SK-N-SH treated with all-trans-retinoic acid at 6 μM for 48 hours (cell line): ENCODE measurements around the gene STXBP5.

Experiments used
- ATAC-seq: fragments of 200-7000 bp; cut with Tn5 transposase; 3 replicates; pipeline ENCODE4 v1.9.1; 2020; ENCODE audit warnings: mild to moderate bottlenecking, moderate library complexity
- ARNTL ChIP-seq: fragments of 450-650 bp; formaldehyde crosslinking; IDR thresholded peaks from 2 replicates; pipeline ENCODE4 v1.5.0; 2020; ENCODE audit warnings: low read depth, mild to moderate bottlenecking, moderate library complexity, borderline replicate concordance
- CSDC2 ChIP-seq: fragments of 250-450 bp; sonication (Bioruptor Pico); IDR thresholded peaks from 2 replicates; pipeline ENCODE4 v1.5.0; 2020; ENCODE audit warnings: mild to moderate bottlenecking, moderate library complexity
- ESRRG ChIP-seq: fragments of 250-450 bp; sonication (Bioruptor Pico); IDR thresholded peaks from 2 replicates; pipeline ENCODE4 v1.6.1; 2021; ENCODE audit warnings: mild to moderate bottlenecking
- GLIS3 ChIP-seq: fragments of 250-450 bp; sonication (Bioruptor Pico); IDR thresholded peaks from 2 replicates; pipeline ENCODE4 v1.5.0; 2020; ENCODE audit warnings: mild to moderate bottlenecking, moderate library complexity
- ISL1 ChIP-seq: fragments of 250-450 bp; sonication (Bioruptor Pico); IDR thresholded peaks from 2 replicates; pipeline ENCODE4 v2.1.2; 2022; ENCODE audit warnings: mild to moderate bottlenecking, moderate library complexity
- OSR1 ChIP-seq: fragments of 250-450 bp; sonication (Bioruptor Pico); IDR thresholded peaks from 2 replicates; pipeline ENCODE4 v1.8.0; 2022; ENCODE audit warnings: moderate library complexity, mild to moderate bottlenecking, inconsistent platforms
- RARB ChIP-seq: fragments of 250-450 bp; sonication (Bioruptor Pico); IDR thresholded peaks from 2 replicates; pipeline ENCODE4 v1.8.0; 2021; ENCODE audit warnings: mild to moderate bottlenecking, moderate library complexity
- SNAI2 ChIP-seq: fragments of 250-450 bp; sonication (Bioruptor Pico); IDR thresholded peaks from 2 replicates; pipeline ENCODE4 v1.5.0; 2020; ENCODE audit warnings: mild to moderate bottlenecking, moderate library complexity
- TCF4 ChIP-seq: fragments of 250-450 bp; sonication (Bioruptor Pico); IDR thresholded peaks from 2 replicates; pipeline ENCODE4 v1.8.0; 2021; ENCODE audit warnings: mild to moderate bottlenecking, moderate library complexity, borderline replicate concordance
- TOX ChIP-seq: fragments of 250-450 bp; sonication (Bioruptor Pico); IDR thresholded peaks from 2 replicates; pipeline ENCODE4 v1.8.0; 2021; ENCODE audit warnings: mild to moderate bottlenecking, moderate library complexity, borderline replicate concordance
- ZFP3 ChIP-seq: fragments of 250-450 bp; sonication (Bioruptor Pico); IDR thresholded peaks from 2 replicates; pipeline ENCODE4 v1.5.0; 2020; ENCODE audit warnings: mild to moderate bottlenecking, moderate library complexity
- ZFP30 ChIP-seq: fragments of 450-650 bp; formaldehyde crosslinking; IDR thresholded peaks from 2 replicates; pipeline ENCODE4 v1.5.0; 2022; ENCODE audit warnings: mild to moderate bottlenecking, moderate library complexity
- ZNF565 ChIP-seq: fragments of 450-650 bp; formaldehyde crosslinking; conservative IDR thresholded peaks from 2 replicates; pipeline ENCODE4 v1.5.0; 2020; ENCODE audit warnings: low read depth, mild to moderate bottlenecking, moderate library complexity
- ZNF70 ChIP-seq: fragments of 450-650 bp; formaldehyde crosslinking; IDR thresholded peaks from 2 replicates; pipeline ENCODE4 v1.5.0; 2020; ENCODE audit warnings: mild to moderate bottlenecking, moderate library complexity
- TF ChIP-seq, protein P1 (sequence below): fragments of 250-450 bp; sonication (Bioruptor Pico); IDR thresholded peaks from 2 replicates; pipeline ENCODE4 v1.5.1; 2021; ENCODE audit warnings: mild to moderate bottlenecking, moderate library complexity
- TF ChIP-seq, protein P2 (sequence below): fragments of 250-450 bp; sonication (Bioruptor Pico); IDR thresholded peaks from 2 replicates; pipeline ENCODE4 v1.5.0; 2020; ENCODE audit warnings: mild to moderate bottlenecking, moderate library complexity
- TF ChIP-seq, protein P3 (sequence below): fragments of 250-450 bp; sonication (Bioruptor Pico); IDR thresholded peaks from 2 replicates; pipeline ENCODE4 v1.8.0; 2021; ENCODE audit warnings: low read depth, mild to moderate bottlenecking, moderate library complexity, borderline replicate concordance
- TF ChIP-seq, protein P4 (sequence below): fragments of 250-450 bp; sonication (Bioruptor Pico); IDR thresholded peaks from 2 replicates; pipeline ENCODE4 v1.8.0; 2020; ENCODE audit warnings: mild to moderate bottlenecking, moderate library complexity, borderline replicate concordance
- TF ChIP-seq, protein P5 (sequence below): fragments of 250-450 bp; sonication (Bioruptor Pico); IDR thresholded peaks from 2 replicates; pipeline ENCODE4 v1.5.1; 2020; ENCODE audit warnings: low read depth, mild to moderate bottlenecking, moderate library complexity

The STXBP5 gene

DNA sequence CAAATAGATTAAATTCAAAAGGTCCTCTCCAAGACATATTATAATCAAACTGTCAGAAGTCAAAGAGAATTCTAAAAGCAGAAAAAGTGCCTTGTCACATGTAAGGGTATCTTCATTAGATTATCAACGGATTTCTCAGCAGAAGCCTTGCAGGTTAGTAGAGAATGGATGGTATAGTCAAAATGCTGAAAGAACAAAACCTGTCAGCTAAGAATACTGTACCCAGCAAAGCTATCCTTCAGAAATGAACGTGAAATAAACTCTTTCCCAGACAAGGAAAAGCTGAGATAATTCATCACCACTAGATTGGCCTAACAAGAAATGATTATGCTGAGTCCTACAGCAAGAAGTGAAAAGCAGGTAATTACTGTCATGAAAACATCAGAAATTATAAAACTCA is 92.9 kb downstream of the STXBP5 start:
- no peak for ATAC-seq
- TF ChIP-seq CSDC2 (CRISPR knock-in tag) (no peak), ESRRG (CRISPR knock-in tag) (no peak), TCF4 (CRISPR knock-in tag) (no peak), GLIS3 (CRISPR knock-in tag) (no peak), ZNF70 (CRISPR knock-in tag) (no peak), OSR1 (CRISPR knock-in tag) (no peak), ISL1 (CRISPR knock-in tag) (no peak), RARB (CRISPR knock-in tag) (no peak), TOX (CRISPR knock-in tag) (no peak), ZFP30 (CRISPR knock-in tag) (no peak), ARNTL (CRISPR knock-in tag) (no peak), ZNF565 (CRISPR knock-in tag) (no peak), ZFP3 (no peak)
- TF ChIP-seq, protein P1, sequence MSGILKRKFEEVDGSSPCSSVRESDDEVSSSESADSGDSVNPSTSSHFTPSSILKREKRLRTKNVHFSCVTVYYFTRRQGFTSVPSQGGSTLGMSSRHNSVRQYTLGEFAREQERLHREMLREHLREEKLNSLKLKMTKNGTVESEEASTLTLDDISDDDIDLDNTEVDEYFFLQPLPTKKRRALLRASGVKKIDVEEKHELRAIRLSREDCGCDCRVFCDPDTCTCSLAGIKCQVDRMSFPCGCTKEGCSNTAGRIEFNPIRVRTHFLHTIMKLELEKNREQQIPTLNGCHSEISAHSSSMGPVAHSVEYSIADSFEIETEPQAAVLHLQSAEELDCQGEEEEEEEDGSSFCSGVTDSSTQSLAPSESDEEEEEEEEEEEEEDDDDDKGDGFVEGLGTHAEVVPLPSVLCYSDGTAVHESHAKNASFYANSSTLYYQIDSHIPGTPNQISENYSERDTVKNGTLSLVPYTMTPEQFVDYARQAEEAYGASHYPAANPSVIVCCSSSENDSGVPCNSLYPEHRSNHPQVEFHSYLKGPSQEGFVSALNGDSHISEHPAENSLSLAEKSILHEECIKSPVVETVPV (CRISPR knock-in tag) = no peak
- TF ChIP-seq, protein P2, sequence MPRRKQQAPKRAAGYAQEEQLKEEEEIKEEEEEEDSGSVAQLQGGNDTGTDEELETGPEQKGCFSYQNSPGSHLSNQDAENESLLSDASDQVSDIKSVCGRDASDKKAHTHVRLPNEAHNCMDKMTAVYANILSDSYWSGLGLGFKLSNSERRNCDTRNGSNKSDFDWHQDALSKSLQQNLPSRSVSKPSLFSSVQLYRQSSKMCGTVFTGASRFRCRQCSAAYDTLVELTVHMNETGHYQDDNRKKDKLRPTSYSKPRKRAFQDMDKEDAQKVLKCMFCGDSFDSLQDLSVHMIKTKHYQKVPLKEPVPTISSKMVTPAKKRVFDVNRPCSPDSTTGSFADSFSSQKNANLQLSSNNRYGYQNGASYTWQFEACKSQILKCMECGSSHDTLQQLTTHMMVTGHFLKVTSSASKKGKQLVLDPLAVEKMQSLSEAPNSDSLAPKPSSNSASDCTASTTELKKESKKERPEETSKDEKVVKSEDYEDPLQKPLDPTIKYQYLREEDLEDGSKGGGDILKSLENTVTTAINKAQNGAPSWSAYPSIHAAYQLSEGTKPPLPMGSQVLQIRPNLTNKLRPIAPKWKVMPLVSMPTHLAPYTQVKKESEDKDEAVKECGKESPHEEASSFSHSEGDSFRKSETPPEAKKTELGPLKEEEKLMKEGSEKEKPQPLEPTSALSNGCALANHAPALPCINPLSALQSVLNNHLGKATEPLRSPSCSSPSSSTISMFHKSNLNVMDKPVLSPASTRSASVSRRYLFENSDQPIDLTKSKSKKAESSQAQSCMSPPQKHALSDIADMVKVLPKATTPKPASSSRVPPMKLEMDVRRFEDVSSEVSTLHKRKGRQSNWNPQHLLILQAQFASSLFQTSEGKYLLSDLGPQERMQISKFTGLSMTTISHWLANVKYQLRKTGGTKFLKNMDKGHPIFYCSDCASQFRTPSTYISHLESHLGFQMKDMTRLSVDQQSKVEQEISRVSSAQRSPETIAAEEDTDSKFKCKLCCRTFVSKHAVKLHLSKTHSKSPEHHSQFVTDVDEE (CRISPR knock-in tag) = no peak
- TF ChIP-seq, protein P3, sequence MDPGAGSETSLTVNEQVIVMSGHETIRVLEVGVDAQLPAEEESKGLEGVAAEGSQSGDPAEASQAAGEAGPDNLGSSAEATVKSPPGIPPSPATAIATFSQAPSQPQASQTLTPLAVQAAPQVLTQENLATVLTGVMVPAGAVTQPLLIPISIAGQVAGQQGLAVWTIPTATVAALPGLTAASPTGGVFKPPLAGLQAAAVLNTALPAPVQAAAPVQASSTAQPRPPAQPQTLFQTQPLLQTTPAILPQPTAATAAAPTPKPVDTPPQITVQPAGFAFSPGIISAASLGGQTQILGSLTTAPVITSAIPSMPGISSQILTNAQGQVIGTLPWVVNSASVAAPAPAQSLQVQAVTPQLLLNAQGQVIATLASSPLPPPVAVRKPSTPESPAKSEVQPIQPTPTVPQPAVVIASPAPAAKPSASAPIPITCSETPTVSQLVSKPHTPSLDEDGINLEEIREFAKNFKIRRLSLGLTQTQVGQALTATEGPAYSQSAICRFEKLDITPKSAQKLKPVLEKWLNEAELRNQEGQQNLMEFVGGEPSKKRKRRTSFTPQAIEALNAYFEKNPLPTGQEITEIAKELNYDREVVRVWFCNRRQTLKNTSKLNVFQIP (CRISPR knock-in tag) = no peak
- TF ChIP-seq, protein P4, sequence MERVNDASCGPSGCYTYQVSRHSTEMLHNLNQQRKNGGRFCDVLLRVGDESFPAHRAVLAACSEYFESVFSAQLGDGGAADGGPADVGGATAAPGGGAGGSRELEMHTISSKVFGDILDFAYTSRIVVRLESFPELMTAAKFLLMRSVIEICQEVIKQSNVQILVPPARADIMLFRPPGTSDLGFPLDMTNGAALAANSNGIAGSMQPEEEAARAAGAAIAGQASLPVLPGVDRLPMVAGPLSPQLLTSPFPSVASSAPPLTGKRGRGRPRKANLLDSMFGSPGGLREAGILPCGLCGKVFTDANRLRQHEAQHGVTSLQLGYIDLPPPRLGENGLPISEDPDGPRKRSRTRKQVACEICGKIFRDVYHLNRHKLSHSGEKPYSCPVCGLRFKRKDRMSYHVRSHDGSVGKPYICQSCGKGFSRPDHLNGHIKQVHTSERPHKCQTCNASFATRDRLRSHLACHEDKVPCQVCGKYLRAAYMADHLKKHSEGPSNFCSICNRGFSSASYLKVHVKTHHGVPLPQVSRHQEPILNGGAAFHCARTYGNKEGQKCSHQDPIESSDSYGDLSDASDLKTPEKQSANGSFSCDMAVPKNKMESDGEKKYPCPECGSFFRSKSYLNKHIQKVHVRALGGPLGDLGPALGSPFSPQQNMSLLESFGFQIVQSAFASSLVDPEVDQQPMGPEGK (CRISPR knock-in tag) = no peak
- TF ChIP-seq, protein P5, sequence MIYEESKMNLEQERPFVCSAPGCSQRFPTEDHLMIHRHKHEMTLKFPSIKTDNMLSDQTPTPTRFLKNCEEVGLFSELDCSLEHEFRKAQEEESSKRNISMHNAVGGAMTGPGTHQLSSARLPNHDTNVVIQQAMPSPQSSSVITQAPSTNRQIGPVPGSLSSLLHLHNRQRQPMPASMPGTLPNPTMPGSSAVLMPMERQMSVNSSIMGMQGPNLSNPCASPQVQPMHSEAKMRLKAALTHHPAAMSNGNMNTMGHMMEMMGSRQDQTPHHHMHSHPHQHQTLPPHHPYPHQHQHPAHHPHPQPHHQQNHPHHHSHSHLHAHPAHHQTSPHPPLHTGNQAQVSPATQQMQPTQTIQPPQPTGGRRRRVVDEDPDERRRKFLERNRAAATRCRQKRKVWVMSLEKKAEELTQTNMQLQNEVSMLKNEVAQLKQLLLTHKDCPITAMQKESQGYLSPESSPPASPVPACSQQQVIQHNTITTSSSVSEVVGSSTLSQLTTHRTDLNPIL = no peak

DNA sequence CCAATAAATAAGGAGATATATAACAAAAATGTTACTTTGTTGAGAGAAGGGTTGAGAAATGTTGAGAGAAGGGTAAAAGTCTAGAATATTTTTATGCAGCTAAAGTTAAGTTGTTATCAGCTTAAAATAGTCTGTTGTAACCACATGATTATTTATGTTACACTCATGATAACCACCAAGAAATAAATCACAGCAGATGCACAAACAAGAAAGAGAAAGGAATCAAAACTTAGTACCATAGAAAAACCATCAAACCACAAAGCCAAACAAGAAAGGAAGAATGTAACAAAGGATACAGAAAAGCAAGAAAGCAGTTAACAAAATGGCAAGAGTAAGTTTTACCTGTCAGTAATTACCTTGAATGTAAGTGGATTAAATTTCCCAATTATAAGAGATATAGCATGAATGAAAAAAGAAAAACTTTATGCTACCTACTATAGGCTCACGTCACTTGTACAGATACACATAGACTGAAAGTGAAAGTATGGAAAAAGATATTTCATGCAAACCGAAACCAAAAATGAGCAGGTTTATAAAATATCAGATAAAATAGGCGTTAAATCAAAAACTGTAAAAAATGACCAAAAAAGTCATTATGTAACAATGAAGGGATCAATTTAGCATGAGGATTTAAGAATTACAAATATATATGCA is 93.6 kb downstream of the STXBP5 start:
- ATAC-seq = no peak
- TF ChIP-seq, protein P3 (CRISPR knock-in tag) = no peak
- no peak for TF ChIP-seq GLIS3 (CRISPR knock-in tag)
- TF ChIP-seq RARB (CRISPR knock-in tag) = no peak
- no peak for TF ChIP-seq ZFP3
- TF ChIP-seq SNAI2 (CRISPR knock-in tag) = no peak
- TF ChIP-seq, protein P1 (CRISPR knock-in tag) = no peak
